Fibroblast of lung (primary cell): Measurements from ENCODE around the gene FADS6. TPM values are rescaled to one million over a fixed set of nuclear protein-coding genes. Genes with fewer than 3 reads are reported as not detected.
A peak's percentile ranks its signal among the peaks of the same experiment; 100 is the strongest.

Source experiments
- DNase-seq, 2 donors: peaks; one replicate each; pipeline versions ENCODE4 v3.0.0 to v3.0.0-alpha.2; 2010; ENCODE audit warnings: low read depth in 2 of 2
- H2AFZ ChIP-seq: 2 replicates; pipeline ENCODE4 v1.5.1; 2012; ENCODE audit warnings: low read length, control low read depth, inconsistent platforms
- H3K27ac ChIP-seq: 2 replicates; pipeline ENCODE4 v1.5.1; 2011; ENCODE audit warnings: low read length, control low read depth; ENCODE audit not compliant: insufficient read depth
- H3K27me3 ChIP-seq: 2 replicates; pipeline ENCODE4 v1.5.1; 2011; ENCODE audit warnings: mild to moderate bottlenecking, low read length; ENCODE audit not compliant: control insufficient read depth, insufficient read depth
- H3K36me3 ChIP-seq: 2 replicates; pipeline ENCODE4 v1.5.1; 2011; ENCODE audit warnings: low read length; ENCODE audit not compliant: control insufficient read depth, insufficient read depth
- H3K4me1 ChIP-seq: 2 replicates; pipeline ENCODE4 v1.5.1; 2011; ENCODE audit warnings: low read length; ENCODE audit not compliant: control insufficient read depth, insufficient read depth; ENCODE audit errors: extremely low read depth
- H3K4me2 ChIP-seq: 2 replicates; pipeline ENCODE4 v1.5.1; 2011; ENCODE audit warnings: low read length, control low read depth; ENCODE audit not compliant: insufficient read depth; ENCODE audit errors: extremely low read depth
- H3K4me3 ChIP-seq, 4 experiments: fragments of 200-600 bp in 1 of 4; sonication (generic) in 1 of 4; replicated peaks in 1 of 4; 2 replicates each; pipeline ENCODE4 v1.5.1; 2011 to 2016; ENCODE audit warnings: low read length in 4 of 4, low read depth in 3 of 4, mild to moderate bottlenecking in 3 of 4, control low read depth in 2 of 4, inconsistent platforms in 1 of 4, mixed read lengths in 1 of 4; ENCODE audit not compliant: insufficient read depth in 1 of 4; ENCODE audit errors: control extremely low read depth in 1 of 4
- H3K79me2 ChIP-seq: 2 replicates; pipeline ENCODE4 v1.5.1; 2012; ENCODE audit warnings: mild to moderate bottlenecking, low read length, inconsistent platforms; ENCODE audit not compliant: control insufficient read depth, insufficient read depth
- H3K9ac ChIP-seq: 2 replicates; pipeline ENCODE4 v1.5.1; 2011; ENCODE audit warnings: mild to moderate bottlenecking, low read length, control low read depth; ENCODE audit not compliant: insufficient read depth
- H3K9me3 ChIP-seq: 2 replicates; pipeline ENCODE4 v1.5.1; 2012; ENCODE audit warnings: low read depth, low read length; ENCODE audit not compliant: control insufficient read depth, insufficient read depth
- H4K20me1 ChIP-seq: 2 replicates; pipeline ENCODE4 v1.5.1; 2011; ENCODE audit warnings: low read length; ENCODE audit not compliant: control insufficient read depth, insufficient read depth; ENCODE audit errors: extremely low read depth
- EZH2 ChIP-seq: IDR thresholded peaks from 2 replicates; pipeline ENCODE4 v1.5.1; 2012; ENCODE audit warnings: low read length, control low read depth, mild to moderate bottlenecking; ENCODE audit errors: missing control alignments
- polyA plus RNA-seq, 2 donors: library from polyadenylated mRNA; depleted of rRNA in 1 of 2; stranded (reverse) in 1 of 2; unstranded in 1 of 2; fragments of >200 nt; gene quantifications; 2 replicates each; pipeline ENCODE4 v1.2.1, GENCODE V29; 2011 to 2012; ENCODE audit warnings: missing spikeins in 1 of 2
- total RNA-seq: library from RNA; depleted of rRNA; stranded (reverse); fragments of >200 nt; gene quantifications from 2 replicates; pipeline ENCODE4 v1.2.1, GENCODE V29; 2014
- TF ChIP-seq, protein P1 (sequence below), 2 donors: IDR thresholded peaks in 1 of 2; conservative IDR thresholded peaks in 1 of 2; 1 replicate in 1 of 2; 2 replicates in 1 of 2; pipeline ENCODE4 v1.5.1; 2011 to 2012; ENCODE audit warnings: low read length in 2 of 2, control low read depth in 1 of 2, inconsistent platforms in 1 of 2, low read depth in 1 of 2, mild to moderate bottlenecking in 1 of 2

FADS6 gene
- total and polyA plus RNA-seq, 2 donors (not counting 1 experiment from before 2014, with no cell fraction given): not detected

GRCh38 chr17:74859459-74860228 is 33.8 kb downstream of the FADS6 start, which contains the start of gene GRIN2C:
GRIN2C (minus strand) TSS chr17:74859885; CDS start chr17:74855092, 4,793 bp downstream.
- no peaks in the 10 kb centered on the region for H4K20me1 ChIP-seq
- H3K4me3 ChIP-seq: no peak within 1 kb of the TSS
- no peak within 1 kb of the TSS for H3K4me2 ChIP-seq
- peaks cover 58% of the 10 kb centered on the region for H3K27me3 ChIP-seq
- H3K9me3 ChIP-seq: no peaks in the 10 kb centered on the region
- no peaks in the 10 kb centered on the region for H3K79me2 ChIP-seq
- H3K36me3 ChIP-seq: peaks cover 2% of the 10 kb centered on the region
- DNase-seq: no peak
- TF ChIP-seq, protein P1, sequence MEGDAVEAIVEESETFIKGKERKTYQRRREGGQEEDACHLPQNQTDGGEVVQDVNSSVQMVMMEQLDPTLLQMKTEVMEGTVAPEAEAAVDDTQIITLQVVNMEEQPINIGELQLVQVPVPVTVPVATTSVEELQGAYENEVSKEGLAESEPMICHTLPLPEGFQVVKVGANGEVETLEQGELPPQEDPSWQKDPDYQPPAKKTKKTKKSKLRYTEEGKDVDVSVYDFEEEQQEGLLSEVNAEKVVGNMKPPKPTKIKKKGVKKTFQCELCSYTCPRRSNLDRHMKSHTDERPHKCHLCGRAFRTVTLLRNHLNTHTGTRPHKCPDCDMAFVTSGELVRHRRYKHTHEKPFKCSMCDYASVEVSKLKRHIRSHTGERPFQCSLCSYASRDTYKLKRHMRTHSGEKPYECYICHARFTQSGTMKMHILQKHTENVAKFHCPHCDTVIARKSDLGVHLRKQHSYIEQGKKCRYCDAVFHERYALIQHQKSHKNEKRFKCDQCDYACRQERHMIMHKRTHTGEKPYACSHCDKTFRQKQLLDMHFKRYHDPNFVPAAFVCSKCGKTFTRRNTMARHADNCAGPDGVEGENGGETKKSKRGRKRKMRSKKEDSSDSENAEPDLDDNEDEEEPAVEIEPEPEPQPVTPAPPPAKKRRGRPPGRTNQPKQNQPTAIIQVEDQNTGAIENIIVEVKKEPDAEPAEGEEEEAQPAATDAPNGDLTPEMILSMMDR (conservative IDR thresholded peaks at IDR 0.05 in 1 of 2, IDR thresholded peaks at IDR 0.05 in 1 of 2; ENCODE audit: low read depth in 1 of 2, low read length in 2 of 2): no peak
- no peak for TF ChIP-seq EZH2
- H3K27ac ChIP-seq: no peak within 1 kb of the TSS
- no peak within 1 kb of the TSS for H3K9ac ChIP-seq
- no peak within 1 kb of the TSS for H2AFZ ChIP-seq
- no peaks in the 10 kb centered on the region for H3K4me1 ChIP-seq

- Histone ChIP-seq H3K9ac (no peak overlapping the region), H2AFZ (no peak overlapping the region), H3K9me3 (no peaks in the 10 kb centered on the region), H3K36me3 (peaks cover 2% of the 10 kb centered on the region), H3K4me3 (no peak overlapping the region), H3K79me2 (no peaks in the 10 kb centered on the region), H3K4me1 (no peaks in the 10 kb centered on the region), H4K20me1 (no peaks in the 10 kb centered on the region), H3K27me3 (peaks cover 66% of the 10 kb centered on the region), H3K4me2 (no peak overlapping the region), H3K27ac (no peak overlapping the region)
- TF ChIP-seq, protein P1 (conservative IDR thresholded peaks at IDR 0.05 in 1 of 2, IDR thresholded peaks at IDR 0.05 in 1 of 2; ENCODE audit: low read depth in 1 of 2, low read length in 2 of 2): no peak
- TF ChIP-seq EZH2: peak; percentile 92
- no peak for DNase-seq
Observed at GRCh38 chr17:74858672-74859458, 34.6 kb downstream of the FADS6 start.

GRCh38 chr17:74857191-74857590 is 36.2 kb downstream of the FADS6 start:
- no peak overlapping the region for H3K4me3 ChIP-seq
- H3K9ac ChIP-seq: no peak overlapping the region
- H3K4me1 ChIP-seq: no peaks in the 10 kb centered on the region
- no peak overlapping the region for H3K4me2 ChIP-seq
- H3K27me3 ChIP-seq: peaks cover 80% of the 10 kb centered on the region
- H3K79me2 ChIP-seq: no peaks in the 10 kb centered on the region
- no peak for TF ChIP-seq EZH2
- TF ChIP-seq, protein P1 (conservative IDR thresholded peaks at IDR 0.05 in 1 of 2, IDR thresholded peaks at IDR 0.05 in 1 of 2; ENCODE audit: low read depth in 1 of 2, low read length in 2 of 2): no peak
- no peaks in the 10 kb centered on the region for H3K9me3 ChIP-seq
- no peaks in the 10 kb centered on the region for H3K36me3 ChIP-seq
- no peak for DNase-seq
- H4K20me1 ChIP-seq: no peaks in the 10 kb centered on the region
- no peak overlapping the region for H2AFZ ChIP-seq
- no peak overlapping the region for H3K27ac ChIP-seq
